Esophagus squamous epithelium (tissue), 4 donors: ENCODE results near the gene COL27A1.

Source experiments
- POLR2A ChIP-seq, 4 donors: fragments of 450-650 bp; IDR thresholded peaks; one replicate each; pipeline ENCODE4 v1.6.1; 2017; ENCODE audit warnings: antibody characterized with exemption in 4 of 4, mild to moderate bottlenecking in 4 of 4, moderate library complexity in 3 of 4
- TF ChIP-seq, protein P1 (sequence below), 6 experiments: fragments of 450-650 bp in 4 of 6; fragments of 200-600 bp in 2 of 6; sonication (generic) in 2 of 6; IDR thresholded peaks; one replicate each; pipeline ENCODE4 v1.5.1; 2016 to 2019; ENCODE audit warnings: antibody characterized with exemption in 6 of 6, mild to moderate bottlenecking in 4 of 6, moderate library complexity in 4 of 6

DNA sequence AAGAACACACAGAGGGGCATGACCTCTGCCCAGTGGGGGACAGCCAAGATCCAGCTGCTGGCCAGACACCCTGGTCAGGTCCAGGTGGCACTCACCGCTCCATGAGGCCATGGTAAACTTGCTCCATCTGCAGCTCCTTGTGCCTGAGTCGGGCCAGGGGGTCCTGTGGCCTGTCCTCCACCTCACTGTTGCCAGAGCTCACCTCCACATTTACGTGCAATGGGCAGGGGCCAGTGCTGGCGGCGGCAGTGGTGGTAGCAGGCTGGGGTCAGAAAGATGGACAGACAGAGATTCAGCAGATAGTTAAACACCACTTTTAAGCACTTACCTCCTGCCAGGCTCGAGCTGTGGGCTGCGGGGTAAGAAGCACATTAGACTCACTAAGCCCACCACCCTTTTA, 204.5 kb downstream of the COL27A1 start:
- TF ChIP-seq, protein P1, sequence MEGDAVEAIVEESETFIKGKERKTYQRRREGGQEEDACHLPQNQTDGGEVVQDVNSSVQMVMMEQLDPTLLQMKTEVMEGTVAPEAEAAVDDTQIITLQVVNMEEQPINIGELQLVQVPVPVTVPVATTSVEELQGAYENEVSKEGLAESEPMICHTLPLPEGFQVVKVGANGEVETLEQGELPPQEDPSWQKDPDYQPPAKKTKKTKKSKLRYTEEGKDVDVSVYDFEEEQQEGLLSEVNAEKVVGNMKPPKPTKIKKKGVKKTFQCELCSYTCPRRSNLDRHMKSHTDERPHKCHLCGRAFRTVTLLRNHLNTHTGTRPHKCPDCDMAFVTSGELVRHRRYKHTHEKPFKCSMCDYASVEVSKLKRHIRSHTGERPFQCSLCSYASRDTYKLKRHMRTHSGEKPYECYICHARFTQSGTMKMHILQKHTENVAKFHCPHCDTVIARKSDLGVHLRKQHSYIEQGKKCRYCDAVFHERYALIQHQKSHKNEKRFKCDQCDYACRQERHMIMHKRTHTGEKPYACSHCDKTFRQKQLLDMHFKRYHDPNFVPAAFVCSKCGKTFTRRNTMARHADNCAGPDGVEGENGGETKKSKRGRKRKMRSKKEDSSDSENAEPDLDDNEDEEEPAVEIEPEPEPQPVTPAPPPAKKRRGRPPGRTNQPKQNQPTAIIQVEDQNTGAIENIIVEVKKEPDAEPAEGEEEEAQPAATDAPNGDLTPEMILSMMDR (IDR thresholded peaks at IDR 0.05), result no peak
- TF ChIP-seq POLR2A (IDR thresholded peaks at IDR 0.05), result no peak
